ENCODE results near the gene EPS15. TPM values are rescaled to one million over a fixed set of nuclear protein-coding genes. Genes with fewer than 3 reads are reported as not detected.
A peak's percentile ranks its signal among the peaks of the same experiment; 100 is the strongest.

Gene EPS15
- total and polyA plus RNA-seq, 2 of the 8 experiments (the other 6 are each of a cell fraction or from before 2014, with no cell fraction given), result 15.9 to 57.2 TPM

GRCh38 chr1:51344602-51345299 is 174.3 kb downstream of the EPS15 start:
- FAIRE-seq, result no peak
- no peak overlapping the region; the same call in 1 of the 2 replicates for H2AK5ac ChIP-seq (ENCODE audit: low read depth, low read length)
- no peaks in the 10 kb centered on the region for H3K9me3 ChIP-seq (ENCODE audit: insufficient read depth in 2 of 2, low read depth in 1 of 2, low read length in 1 of 2)
- H3K18ac ChIP-seq (ENCODE audit: extremely low read depth, low read length), result peak overlapping the region; percentile 42
- ChIA-PET POLR2A (ENCODE audit: partially characterized antibody) (interaction anchor here (1.1 to 2.8 kb wide), 3 partner anchors 10 to 78 kb away, joined by 5 to 8 read pairs (median 5); no protein-coding TSS in a partner anchor), CTCF (ENCODE audit: partially characterized antibody) (interaction anchor here (0.7 to 4.6 kb wide), 7 partner anchors 8 to 406 kb away, joined by 3 to 16 read pairs (median 4); partner anchors contain the start of gene TTC39A)
- peak overlapping the region; percentile 7 for H4K5ac ChIP-seq (ENCODE audit: insufficient read length, low read depth, low read length)
- H4K8ac ChIP-seq (ENCODE audit: extremely low read depth, insufficient read depth, low read length), result peak overlapping the region; percentile 63
- peak overlapping the region; percentile 54 to 64 (median 60) for H3K4me3 ChIP-seq (ENCODE audit: extremely low read depth in 1 of 4, insufficient read depth in 2 of 4, low read depth in 3 of 4, low read length in 4 of 4)
- peak overlapping the region; percentile 77 for H4K91ac ChIP-seq (replicated peaks; ENCODE audit: insufficient read length, low read length)
- no peaks in the 10 kb centered on the region for H3K79me2 ChIP-seq (ENCODE audit: control insufficient read depth in 1 of 2, insufficient read depth in 2 of 2, low read length in 2 of 2)
- H2BK120ac ChIP-seq (replicated peaks; ENCODE audit: low read depth, low read length), result no peak overlapping the region
- peak overlapping the region; percentile 54 to 94 for H3K4me2 ChIP-seq (ENCODE audit: insufficient read depth in 1 of 2, low read depth in 2 of 2, low read length in 2 of 2)
- peak overlapping the region; percentile 29; the same call in 1 of the 2 replicates for H2BK12ac ChIP-seq (ENCODE audit: low read depth, low read length)
- H3K14ac ChIP-seq (ENCODE audit: insufficient read length), result no peak overlapping the region
- H3K79me1 ChIP-seq (ENCODE audit: low read depth, low read length), result no peaks in the 10 kb centered on the region
- no peaks in the 10 kb centered on the region for H3K36me3 ChIP-seq (ENCODE audit: control insufficient read depth in 2 of 4, insufficient read depth in 4 of 4, low read length in 3 of 4)
- H3K9ac ChIP-seq (replicated peaks in 1 of 4; ENCODE audit: extremely low read depth in 1 of 4, low read depth in 3 of 4, low read length in 3 of 4), result peak overlapping the region in 1 of 4 experiments; percentile 65; a peak in 1 of 7 replicates
- H2BK15ac ChIP-seq (ENCODE audit: low read length), result no peak overlapping the region
- H3K4ac ChIP-seq (replicated peaks; ENCODE audit: insufficient read length, low read depth, low read length), result peak overlapping the region; percentile 39
- peak overlapping the region; percentile 95 for H2AFZ ChIP-seq (ENCODE audit: low read length)
- no peak overlapping the region for H2BK20ac ChIP-seq (ENCODE audit: low read length)
- H3K4me1 ChIP-seq (replicated peaks in 1 of 4; ENCODE audit: control insufficient read depth in 3 of 4, insufficient read depth in 4 of 4, low read length in 3 of 4), result peaks cover 2 to 11% (median 7%) of the 10 kb centered on the region in 4 experiments; a peak in 6 of 7 replicates
- 16% methylated on average over 15 of the region's 60 CpGs; no CpG with 5 or more reads in 1 of the 2 experiments for WGBS, 2 experiments (ENCODE audit: extremely low coverage in 1 of 2, insufficient coverage in 1 of 2, insufficient read length in 1 of 2, insufficient replicate concordance in 2 of 2, low coverage in 1 of 2, low lambda C conversion rate in 2 of 2, missing lambda C conversion rate in 1 of 2)
- no peak overlapping the region for H3K27ac ChIP-seq (ENCODE audit: low read depth, low read length)
- peaks cover 3 to 19% (median 14%) of the 10 kb centered on the region in 4 experiments; a peak in 6 of 7 replicates for H3K27me3 ChIP-seq (replicated peaks in 1 of 4; ENCODE audit: control insufficient read depth in 3 of 4, extremely low read depth in 1 of 4, insufficient read depth in 3 of 4, low read length in 3 of 4)
- H3K56ac ChIP-seq (replicated peaks; ENCODE audit: insufficient read length, low read depth, low read length), result no peak overlapping the region
- no peak overlapping the region for H3K23ac ChIP-seq (ENCODE audit: insufficient read length)
- H3K23me2 ChIP-seq (ENCODE audit: low read depth, low read length), result peaks cover 5% of the 10 kb centered on the region; the same call in 1 of the 2 replicates
- no peaks in the 10 kb centered on the region for H4K20me1 ChIP-seq (replicated peaks in 1 of 2; ENCODE audit: control insufficient read depth in 1 of 2, insufficient read depth in 2 of 2, low read length in 2 of 2)
- peak in 1 of 2 experiments; percentile 76 for DNase-seq (ENCODE audit: low read depth in 1 of 2, low spot score in 2 of 2)
- no peak overlapping the region; the same call in 1 of the 2 replicates for H2BK5ac ChIP-seq (ENCODE audit: low read depth, low read length)
- TF ChIP-seq PHF8 (conservative IDR thresholded peaks at IDR 0.05; ENCODE audit: low read depth, low read length), result no peak
- TF ChIP-seq TCF12 (IDR thresholded peaks at IDR 0.05; ENCODE audit: low read depth, low read length), result no peak
- TF ChIP-seq SAP30 (IDR thresholded peaks at IDR 0.05; ENCODE audit: insufficient read depth, insufficient replicate concordance, low read length), result no peak
- peak; percentile 49; the same call in 1 of the 2 replicates for TF ChIP-seq CEBPB (IDR thresholded peaks at IDR 0.05; ENCODE audit: low read depth, low read length)
- no peak for TF ChIP-seq HDAC2 (IDR thresholded peaks at IDR 0.05; ENCODE audit: borderline replicate concordance in 1 of 2, low read depth in 2 of 2, low read length in 2 of 2)
- TF ChIP-seq RNF2 (IDR thresholded peaks at IDR 0.05; ENCODE audit: borderline replicate concordance, low read depth, low read length, missing control alignments, poor library complexity, severe bottlenecking), result no peak
- TF ChIP-seq BCL11A (IDR thresholded peaks at IDR 0.05; ENCODE audit: low read depth in 2 of 2, low read length in 2 of 2), result no peak
- TF ChIP-seq CBX8 (IDR thresholded peaks at IDR 0.05; ENCODE audit: borderline replicate concordance, low read depth, low read length), result no peak
- TF ChIP-seq EGR1 (IDR thresholded peaks at IDR 0.05; ENCODE audit: borderline replicate concordance, low read depth, low read length), result no peak
- peak; percentile 96 for TF ChIP-seq KDM4A (IDR thresholded peaks at IDR 0.05; ENCODE audit: low read depth, low read length, severe bottlenecking)

All from H1 (cell line).